IMR-90 (cell line): Measurements from ENCODE around the gene AUTS2. TPM values are rescaled to one million over a fixed set of nuclear protein-coding genes. Genes with fewer than 3 reads are reported as not detected.

Source experiments
- ATAC-seq: fragments of 200-7000 bp; cut with Tn5 transposase; 2 replicates; pipeline ENCODE4 v1.9.1; 2020; ENCODE audit warnings: low read depth, mild to moderate bottlenecking, moderate library complexity
- BruUV-seq: library from RNA; stranded (reverse); fragments of 400-500 nt; replicated peaks from 2 replicates; lab custom pipeline; 2021; lab: Mats Ljungman, UMichigan
- CTCF ChIA-PET: fragments of 300-600 bp; formaldehyde crosslinking; extraction: SDS; loops from one replicate; lab custom pipeline; 2021; ENCODE audit warnings: antibody characterized with exemption; lab: Yijun Ruan, JAX
- POLR2A ChIA-PET: fragments of 300-600 bp; sonication (Branson Sonifier 250); formaldehyde crosslinking; loops from one replicate; lab custom pipeline; 2022; ENCODE audit warnings: antibody characterized with exemption; ENCODE audit not compliant: unreplicated experiment; lab: Charles Lee
- DNase-seq: peaks from one replicate; pipeline ENCODE4 v3.0.0; 2013
- H2AFZ ChIP-seq: replicated peaks from 2 replicates; pipeline ENCODE3; 2013; ENCODE audit warnings: low read length, mild to moderate bottlenecking; ENCODE audit not compliant: poor library complexity
- H2AK5ac ChIP-seq: 2 replicates; pipeline ENCODE4 v1.6.1; 2013; ENCODE audit warnings: low read depth, low read length, inconsistent platforms
- H2AK9ac ChIP-seq: replicated peaks from 2 replicates; pipeline ENCODE3; 2013; ENCODE audit warnings: mild to moderate bottlenecking, low read depth, low read length, moderate library complexity; ENCODE audit not compliant: poor library complexity
- H2BK120ac ChIP-seq: 2 replicates; pipeline ENCODE4 v1.6.1; 2013; ENCODE audit warnings: low read depth, low read length, inconsistent platforms
- H2BK15ac ChIP-seq: 3 replicates; pipeline ENCODE4 v1.6.1; 2013; ENCODE audit warnings: low read depth, low read length, inconsistent platforms
- H2BK20ac ChIP-seq: 2 replicates; pipeline ENCODE4 v1.6.1; 2013; ENCODE audit warnings: low read depth, mild to moderate bottlenecking, inconsistent platforms, low read length, moderate library complexity
- H2BK5ac ChIP-seq: 2 replicates; pipeline ENCODE4 v1.6.1; 2013; ENCODE audit warnings: mild to moderate bottlenecking, low read depth, low read length, inconsistent platforms; ENCODE audit not compliant: poor library complexity, severe bottlenecking
- H3K14ac ChIP-seq: replicated peaks from 2 replicates; pipeline ENCODE4 v1.6.1; 2013; ENCODE audit warnings: low read depth, low read length, inconsistent platforms
- H3K18ac ChIP-seq: 2 replicates; pipeline ENCODE4 v1.6.1; 2013; ENCODE audit warnings: low read depth, low read length, control low read depth
- H3K23ac ChIP-seq: 2 replicates; pipeline ENCODE4 v1.6.1; 2013; ENCODE audit warnings: low read depth, low read length, inconsistent platforms
- H3K27ac ChIP-seq: 2 replicates; pipeline ENCODE4 v1.5.1; 2013; ENCODE audit warnings: mild to moderate bottlenecking, control low read depth, low read length; ENCODE audit not compliant: insufficient read depth
- H3K27me3 ChIP-seq: 2 replicates; pipeline ENCODE4 v1.6.1; 2013; ENCODE audit warnings: low read length; ENCODE audit not compliant: control insufficient read depth, insufficient read depth
- H3K36me3 ChIP-seq: 2 replicates; pipeline ENCODE4 v1.6.1; 2013; ENCODE audit warnings: low read length, mixed read lengths; ENCODE audit not compliant: control insufficient read depth, insufficient read depth
- H3K4ac ChIP-seq: 2 replicates; pipeline ENCODE4 v1.6.1; 2013; ENCODE audit warnings: low read depth, low read length, inconsistent platforms
- H3K4me1 ChIP-seq: 2 replicates; pipeline ENCODE4 v1.6.1; 2013; ENCODE audit warnings: low read length, mixed read lengths; ENCODE audit not compliant: control insufficient read depth, insufficient read depth
- H3K4me2 ChIP-seq: 2 replicates; pipeline ENCODE4 v1.6.1; 2013; ENCODE audit warnings: low read depth, mild to moderate bottlenecking, control low read depth, low read length, moderate library complexity
- H3K4me3 ChIP-seq: 2 replicates; pipeline ENCODE4 v1.5.1; 2013; ENCODE audit warnings: low read depth, mild to moderate bottlenecking, control low read depth, low read length, moderate library complexity; ENCODE audit not compliant: insufficient read depth
- H3K56ac ChIP-seq: 2 replicates; pipeline ENCODE4 v1.6.1; 2013; ENCODE audit warnings: low read length, inconsistent platforms; ENCODE audit not compliant: insufficient read depth; ENCODE audit errors: extremely low read depth
- H3K79me1 ChIP-seq, 2 experiments: 2 replicates each; pipeline ENCODE4 v1.6.1; 2013; ENCODE audit warnings: low read length in 2 of 2, inconsistent platforms in 1 of 2, low read depth in 1 of 2
- H3K9ac ChIP-seq: 2 replicates; pipeline ENCODE4 v1.6.1; 2013; ENCODE audit warnings: low read depth, low read length, control low read depth
- H3K9me1 ChIP-seq: 2 replicates; pipeline ENCODE4 v1.6.1; 2013; ENCODE audit warnings: low read length, inconsistent platforms; ENCODE audit not compliant: insufficient read depth
- H3K9me3 ChIP-seq: 2 replicates; pipeline ENCODE4 v1.6.1; 2013; ENCODE audit warnings: low read length; ENCODE audit not compliant: control insufficient read depth, insufficient read depth
- H4K20me1 ChIP-seq: 2 replicates; pipeline ENCODE4 v1.6.1; 2013; ENCODE audit warnings: low read length, inconsistent platforms; ENCODE audit not compliant: insufficient read depth
- H4K5ac ChIP-seq: 2 replicates; pipeline ENCODE4 v1.6.1; 2013; ENCODE audit warnings: mild to moderate bottlenecking, low read depth, low read length, control low read depth
- H4K8ac ChIP-seq, 2 experiments: 2 replicates each; pipeline ENCODE4 v1.6.1; 2013; ENCODE audit warnings: low read depth in 2 of 2, low read length in 2 of 2, control low read depth in 1 of 2, inconsistent platforms in 1 of 2
- H4K91ac ChIP-seq: 2 replicates; pipeline ENCODE4 v1.6.1; 2013; ENCODE audit warnings: low read depth, low read length, inconsistent platforms; ENCODE audit not compliant: insufficient read depth
- POLR2A ChIP-seq: IDR thresholded peaks from 2 replicates; pipeline ENCODE4 v1.6.1; 2012; ENCODE audit warnings: mild to moderate bottlenecking, low read depth, low read length
- RCOR1 ChIP-seq: IDR thresholded peaks from 2 replicates; pipeline ENCODE4 v1.6.1; 2012; ENCODE audit warnings: mild to moderate bottlenecking, low read length, improper control_type of control experiment; ENCODE audit not compliant: insufficient replicate concordance
- RFX5 ChIP-seq: IDR thresholded peaks from 2 replicates; pipeline ENCODE4 v1.8.0; 2012; ENCODE audit warnings: low read depth, mild to moderate bottlenecking, low read length, moderate library complexity
- WGBS, 2 experiments: methylation state at CpG; one replicate each; pipeline versions ENCODE4 v1.1.5 to v1.1.7; 2013; ENCODE audit warnings: missing lambda C conversion rate in 2 of 2; ENCODE audit not compliant: insufficient read length in 1 of 2; ENCODE audit errors: extremely low coverage in 2 of 2; 5-methylcytosine and 5-hydroxymethylcytosine counted together
- dilution Hi-C: fragments of 300-500 bp; cut with HindIII; formaldehyde crosslinking; loops from one replicate; pipeline ENCODE4 v1.14.3; 2018; ENCODE audit warnings: low sequenced_read_pairs; ENCODE audit not compliant: unreplicated experiment
- in situ Hi-C: fragments of 300-500 bp; cut with MboI; formaldehyde crosslinking; loops from 3 replicates; pipeline ENCODE4 v1.14.3; 2019; ENCODE audit warnings: low sequenced_read_pairs, inconsistent platforms, mixed read lengths
- intact Hi-C: fragments of 100-400 bp; cut with micrococcal nuclease; formaldehyde crosslinking; loops from 2 replicates; pipeline ENCODE4 v1.10.0; 2022
- polyA plus RNA-seq, 3 experiments: library from polyadenylated mRNA; depleted of rRNA; stranded (reverse); fragments of >200 nt; gene quantifications; 2 replicates each; pipeline ENCODE4 v1.2.3, GENCODE V29; 2012; ENCODE audit warnings: low replicate concordance in 1 of 3
- total RNA-seq: library from RNA; depleted of rRNA; stranded (reverse); fragments of >200 nt; gene quantifications from 2 replicates; pipeline ENCODE4 v1.2.3, GENCODE V29; 2012
- TF ChIP-seq, protein P1 (sequence below): conservative IDR thresholded peaks from 2 replicates; pipeline ENCODE4 v1.5.1; 2012; ENCODE audit warnings: mild to moderate bottlenecking, low read depth, low read length, improper control_type of control experiment
- TF ChIP-seq, protein P2 (sequence below): fragments of 150-350 bp; IDR thresholded peaks from 2 replicates; pipeline ENCODE4 v1.6.1; 2016; ENCODE audit warnings: low read depth, mild to moderate bottlenecking, low read length, moderate library complexity, borderline replicate concordance

Gene AUTS2
- total and polyA plus RNA-seq, 2 of the 4 experiments (the other 2 are of a cell fraction), result 0.90 to 3.0 TPM

DNA sequence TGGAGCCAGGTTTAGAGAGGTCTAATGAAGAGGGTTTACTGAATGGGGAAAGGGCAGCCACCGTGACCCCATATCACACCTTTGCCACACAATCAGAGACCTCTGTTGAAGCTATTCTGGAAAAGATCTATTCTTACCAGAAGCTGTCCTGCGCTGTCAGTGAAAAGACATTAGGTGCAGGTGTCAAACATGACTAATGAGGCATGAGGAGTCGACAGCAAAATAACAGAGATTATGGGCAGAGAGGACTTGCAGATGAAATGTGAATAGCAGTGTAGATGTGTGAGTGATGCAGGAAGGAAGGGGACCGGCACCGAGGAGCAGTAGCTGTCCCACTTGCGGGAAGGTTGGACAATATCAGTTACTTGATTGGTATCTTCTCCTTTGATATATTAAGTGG is 906.0 kb downstream of the AUTS2 start:
- no peak overlapping the region for H3K4ac ChIP-seq
- H2AFZ ChIP-seq, result no peak overlapping the region
- BruUV-seq, result no TSS peak
- no peak overlapping the region for H3K18ac ChIP-seq
- H3K14ac ChIP-seq, result no peak overlapping the region
- H4K20me1 ChIP-seq, result no peaks in the 10 kb centered on the region
- no peak overlapping the region for H2BK20ac ChIP-seq
- H4K8ac ChIP-seq, result no peak overlapping the region
- H3K79me1 ChIP-seq, result no peaks in the 10 kb centered on the region
- no peak overlapping the region for H3K23ac ChIP-seq
- intact Hi-C loops (no loop called here), in situ Hi-C loops (no loop called here), dilution Hi-C loops (no loop called here)
- no peaks in the 10 kb centered on the region for H3K4me1 ChIP-seq
- H3K56ac ChIP-seq, result no peak overlapping the region
- POLR2A ChIA-PET, result interaction anchor here (0.7 kb wide), 1 partner anchor 16 kb away, joined by 3 read pairs; no protein-coding TSS in a partner anchor
- CTCF ChIA-PET, result no interaction called here
- no peaks in the 10 kb centered on the region for H3K9me1 ChIP-seq
- no peak overlapping the region for H2BK15ac ChIP-seq
- H3K36me3 ChIP-seq, result no peaks in the 10 kb centered on the region
- WGBS, 2 experiments, result no CpG with 5 or more reads among the region's 6 CpGs
- no peak overlapping the region for H3K27ac ChIP-seq
- H2BK5ac ChIP-seq, result no peak overlapping the region
- DNase-seq (no peak), ATAC-seq (no peak)
- H4K91ac ChIP-seq, result no peak overlapping the region
- TF ChIP-seq, protein P1, sequence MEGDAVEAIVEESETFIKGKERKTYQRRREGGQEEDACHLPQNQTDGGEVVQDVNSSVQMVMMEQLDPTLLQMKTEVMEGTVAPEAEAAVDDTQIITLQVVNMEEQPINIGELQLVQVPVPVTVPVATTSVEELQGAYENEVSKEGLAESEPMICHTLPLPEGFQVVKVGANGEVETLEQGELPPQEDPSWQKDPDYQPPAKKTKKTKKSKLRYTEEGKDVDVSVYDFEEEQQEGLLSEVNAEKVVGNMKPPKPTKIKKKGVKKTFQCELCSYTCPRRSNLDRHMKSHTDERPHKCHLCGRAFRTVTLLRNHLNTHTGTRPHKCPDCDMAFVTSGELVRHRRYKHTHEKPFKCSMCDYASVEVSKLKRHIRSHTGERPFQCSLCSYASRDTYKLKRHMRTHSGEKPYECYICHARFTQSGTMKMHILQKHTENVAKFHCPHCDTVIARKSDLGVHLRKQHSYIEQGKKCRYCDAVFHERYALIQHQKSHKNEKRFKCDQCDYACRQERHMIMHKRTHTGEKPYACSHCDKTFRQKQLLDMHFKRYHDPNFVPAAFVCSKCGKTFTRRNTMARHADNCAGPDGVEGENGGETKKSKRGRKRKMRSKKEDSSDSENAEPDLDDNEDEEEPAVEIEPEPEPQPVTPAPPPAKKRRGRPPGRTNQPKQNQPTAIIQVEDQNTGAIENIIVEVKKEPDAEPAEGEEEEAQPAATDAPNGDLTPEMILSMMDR, result no peak
- TF ChIP-seq, protein P2, sequence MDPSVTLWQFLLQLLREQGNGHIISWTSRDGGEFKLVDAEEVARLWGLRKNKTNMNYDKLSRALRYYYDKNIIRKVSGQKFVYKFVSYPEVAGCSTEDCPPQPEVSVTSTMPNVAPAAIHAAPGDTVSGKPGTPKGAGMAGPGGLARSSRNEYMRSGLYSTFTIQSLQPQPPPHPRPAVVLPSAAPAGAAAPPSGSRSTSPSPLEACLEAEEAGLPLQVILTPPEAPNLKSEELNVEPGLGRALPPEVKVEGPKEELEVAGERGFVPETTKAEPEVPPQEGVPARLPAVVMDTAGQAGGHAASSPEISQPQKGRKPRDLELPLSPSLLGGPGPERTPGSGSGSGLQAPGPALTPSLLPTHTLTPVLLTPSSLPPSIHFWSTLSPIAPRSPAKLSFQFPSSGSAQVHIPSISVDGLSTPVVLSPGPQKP, result no peak
- TF ChIP-seq POLR2A, result no peak
- no peak for TF ChIP-seq RFX5
- no peak for TF ChIP-seq RCOR1
- H3K4me3 ChIP-seq, result no peak overlapping the region
- H2BK120ac ChIP-seq, result no peak overlapping the region
- H3K4me2 ChIP-seq, result no peak overlapping the region
- no peak overlapping the region for H3K9ac ChIP-seq
- no peaks in the 10 kb centered on the region for H3K27me3 ChIP-seq
- 0 out of 2 replicates have a peak, but pooled peaks cover 2% of the 10 kb centered on the region for H3K9me3 ChIP-seq
- no peak overlapping the region for H4K5ac ChIP-seq
- H2AK5ac ChIP-seq, result no peak overlapping the region
- no peak overlapping the region for H2AK9ac ChIP-seq
